Measurements from ENCODE around the gene PAK2.
A peak's percentile ranks its signal among the peaks of the same experiment; 100 is the strongest.
"Not testable (repeated sequence)": the region's sequence is repeated elsewhere in the genome, so short reads cannot be mapped to it uniquely, and the experiment has no call there.

Gene PAK2

GRCh38 chr3:196867507-196868296 is 128.0 kb downstream of the PAK2 start, which contains the start of gene SENP5:
Gene SENP5, plus strand, starts transcription at chr3:196867920. Its CDS starts 17,262 bp downstream, at chr3:196885182.
- peak; percentile 88 to 92 for DNase-seq (ENCODE audit: low read depth in 2 of 2)
- no peak for TF ChIP-seq CTCF (IDR thresholded peaks at IDR 0.05; ENCODE audit: low read depth, low read length)
- H3K4me3 ChIP-seq (replicated peaks in 1 of 2; ENCODE audit: low read depth in 2 of 2, low read length in 2 of 2) = peak within 1 kb of the TSS; percentile 87 to 89

GRCh38 chr3:196868297-196868661 is 128.6 kb downstream of the PAK2 start:
- peak overlapping the region; percentile 87 to 89 for H3K4me3 ChIP-seq (replicated peaks in 1 of 2; ENCODE audit: low read depth in 2 of 2, low read length in 2 of 2)
- TF ChIP-seq CTCF (IDR thresholded peaks at IDR 0.05; ENCODE audit: low read depth, low read length) = no peak

GRCh38 chr3:196872316-196872715 is 132.7 kb downstream of the PAK2 start:
- no peak for DNase-seq (ENCODE audit: low read depth in 2 of 2)
- no peak for TF ChIP-seq CTCF (IDR thresholded peaks at IDR 0.05; ENCODE audit: low read depth, low read length)
- H3K4me3 ChIP-seq (replicated peaks in 1 of 2; ENCODE audit: low read depth in 2 of 2, low read length in 2 of 2) = no peak overlapping the region

More at GRCh38 chr3:196868297-196868661, 128.6 kb downstream of the PAK2 start:
- peak; percentile 27 to 41 for DNase-seq (ENCODE audit: low read depth in 2 of 2)

- H3K4me3 ChIP-seq (replicated peaks in 1 of 2; ENCODE audit: low read depth in 2 of 2, low read length in 2 of 2); DNase-seq (ENCODE audit: low read depth in 2 of 2): not testable (repeated sequence)
Observed at GRCh38 chr3:196874511-196875094, 134.9 kb downstream of the PAK2 start.

- H3K4me3 ChIP-seq (replicated peaks in 1 of 2; ENCODE audit: low read depth in 2 of 2, low read length in 2 of 2) = no peak overlapping the region
- DNase-seq (ENCODE audit: low read depth in 2 of 2) = no peak
- TF ChIP-seq CTCF (IDR thresholded peaks at IDR 0.05; ENCODE audit: low read depth, low read length) = no peak
Observed at GRCh38 chr3:196875258-196875657, 135.6 kb downstream of the PAK2 start.
